ENCODE results near the gene IQCK. TPM values are rescaled to one million over a fixed set of nuclear protein-coding genes. Genes with fewer than 3 reads are reported as not detected.
"Not testable (repeated sequence)": the region's sequence is repeated elsewhere in the genome, so short reads cannot be mapped to it uniquely, and the experiment has no call there.

Gene IQCK
- total RNA-seq, 1 donor from 2014 or later = 7.6 TPM

GRCh38 chr16:19783363-19784182 lies 65.5 kb downstream of the IQCK start:
- no peaks in the 10 kb centered on the region for H3K4me1 ChIP-seq
- intact Hi-C loops (cut with DNase I) = no loop called here
- H3K27me3 ChIP-seq = no peaks in the 10 kb centered on the region
- TF ChIP-seq CTCF (IDR thresholded peaks at IDR 0.05) = no peak
- no peak overlapping the region for H3K27ac ChIP-seq
- H3K9me3 ChIP-seq = no peaks in the 10 kb centered on the region
- DNase-seq (no peak), ATAC-seq (no peak)
- H3K4me3 ChIP-seq = no peak overlapping the region
- no peaks in the 10 kb centered on the region for H3K36me3 ChIP-seq

GRCh38 chr16:19784183-19784736 lies 66.2 kb downstream of the IQCK start:
- DNase-seq (no peak), ATAC-seq (no peak)
- intact Hi-C loops (cut with DNase I) = no loop called here
- no peak overlapping the region for H3K27ac ChIP-seq
- no peak overlapping the region for H3K4me3 ChIP-seq
- H3K27me3 ChIP-seq = no peaks in the 10 kb centered on the region
- H3K4me1 ChIP-seq = no peaks in the 10 kb centered on the region
- H3K36me3 ChIP-seq = no peaks in the 10 kb centered on the region
- H3K9me3 ChIP-seq = no peaks in the 10 kb centered on the region
- TF ChIP-seq CTCF (IDR thresholded peaks at IDR 0.05) = no peak

- ATAC-seq = no peak
- intact Hi-C loops (cut with DNase I) = no loop called here
- no peak overlapping the region for H3K27ac ChIP-seq
These were observed 67.0 kb downstream of the IQCK start for GRCh38 chr16:19785081-19785480.

GRCh38 chr16:19785512-19786130 lies 67.5 kb downstream of the IQCK start:
- H3K4me3 ChIP-seq = no peak overlapping the region
- H3K4me1 ChIP-seq = no peaks in the 10 kb centered on the region
- no peaks in the 10 kb centered on the region for H3K9me3 ChIP-seq
- DNase-seq (no peak), ATAC-seq (no peak)
- intact Hi-C loops (cut with DNase I) = no loop called here
- no peak for TF ChIP-seq CTCF (IDR thresholded peaks at IDR 0.05)
- H3K36me3 ChIP-seq = no peaks in the 10 kb centered on the region
- no peaks in the 10 kb centered on the region for H3K27me3 ChIP-seq
- no peak overlapping the region for H3K27ac ChIP-seq

More at GRCh38 chr16:19785081-19785480, 67.0 kb downstream of the IQCK start:
- DNase-seq = no peak
- no peak for TF ChIP-seq CTCF (IDR thresholded peaks at IDR 0.05)
- no peaks in the 10 kb centered on the region for H3K4me1 ChIP-seq
- no peak overlapping the region for H3K4me3 ChIP-seq
- H3K27me3 ChIP-seq = no peaks in the 10 kb centered on the region
- H3K9me3 ChIP-seq = no peaks in the 10 kb centered on the region
- no peaks in the 10 kb centered on the region for H3K36me3 ChIP-seq

GRCh38 chr16:19801369-19801768 lies 83.3 kb downstream of the IQCK start:
- intact Hi-C loops (cut with DNase I) = not testable (repeated sequence)

GRCh38 chr16:19801824-19802223 lies 83.8 kb downstream of the IQCK start:
- intact Hi-C loops (cut with DNase I); H3K27me3 ChIP-seq; H3K27ac ChIP-seq; H3K9me3 ChIP-seq; ATAC-seq; H3K4me1 ChIP-seq; H3K4me3 ChIP-seq; H3K36me3 ChIP-seq; DNase-seq: not testable (repeated sequence)

More at GRCh38 chr16:19801369-19801768, 83.3 kb downstream of the IQCK start:
- ATAC-seq, DNase-seq, H3K27ac ChIP-seq, H3K4me3 ChIP-seq, H3K27me3 ChIP-seq, H3K36me3 ChIP-seq, H3K4me1 ChIP-seq, H3K9me3 ChIP-seq: not testable (repeated sequence)
